Measurements from ENCODE around the gene ATP1A2. TPM values are rescaled to one million over a fixed set of nuclear protein-coding genes. Genes with fewer than 3 reads are reported as not detected.

ATP1A2 gene
- total and polyA plus RNA-seq, 4 donors, result 0.09 to 1.5 (median 0.29) TPM

DNA sequence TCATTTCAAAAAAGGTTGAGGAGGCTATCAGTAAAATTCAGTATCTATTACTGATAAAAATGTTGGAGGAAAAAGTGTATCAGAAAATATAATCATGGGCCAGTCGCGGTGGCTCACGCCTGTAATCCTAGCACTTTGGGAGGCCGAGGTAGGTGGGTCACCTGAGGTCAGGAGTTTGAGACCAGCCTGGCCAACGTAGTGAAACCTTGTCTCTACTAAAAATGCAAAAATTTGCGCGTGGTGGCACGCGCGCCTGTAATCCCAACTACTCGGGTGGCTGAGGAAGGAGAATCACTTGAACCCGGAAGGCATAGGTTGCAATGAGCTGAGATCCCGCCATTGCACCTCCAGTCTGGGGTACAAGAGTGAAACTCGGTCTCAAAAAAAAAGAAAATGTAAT is 30.5 kb downstream of the ATP1A2 start:
- DNase-seq (ENCODE audit: low spot score), result no peak
- 90% methylated on average over 14 of the region's 14 CpGs for WGBS
- Histone ChIP-seq H3K36me3 (ENCODE audit: control insufficient read depth in 4 of 4, insufficient read depth in 3 of 4, low read depth in 1 of 4, low read length in 3 of 4) (no peaks in the 10 kb centered on the region), H3K27ac (ENCODE audit: low read depth in 1 of 2, low read length in 2 of 2) (no peak overlapping the region), H3K9me3 (ENCODE audit: control insufficient read depth in 4 of 4, low read length in 3 of 4) (no peaks in the 10 kb centered on the region), H3K9ac (ENCODE audit: low read depth in 1 of 2, low read length in 2 of 2) (no peak overlapping the region), H3K4me1 (ENCODE audit: control insufficient read depth in 4 of 4, insufficient read depth in 4 of 4, low read length in 3 of 4) (no peaks in the 10 kb centered on the region), H3K4me3 (ENCODE audit: low read depth in 1 of 3, low read length in 3 of 3) (no peak overlapping the region), H3K27me3 (ENCODE audit: control insufficient read depth in 4 of 4, insufficient read depth in 4 of 4, low read length in 3 of 4) (no peaks in the 10 kb centered on the region)
- TF ChIP-seq RXRA (IDR thresholded peaks at IDR 0.05) (no peak), EGR1 (IDR thresholded peaks at IDR 0.05; ENCODE audit: low read depth in 2 of 2) (no peak), RAD21 (IDR thresholded peaks at IDR 0.05) (no peak), HNF4A (conservative IDR thresholded peaks at IDR 0.05) (no peak), YY1 (IDR thresholded peaks at IDR 0.05) (no peak), GABPA (IDR thresholded peaks at IDR 0.05 in 1 of 2, conservative IDR thresholded peaks at IDR 0.05 in 1 of 2) (no peak), TAF1 (conservative IDR thresholded peaks at IDR 0.05) (no peak), SP1 (IDR thresholded peaks at IDR 0.05) (no peak), FOXA1 (IDR thresholded peaks at IDR 0.05) (no peak), JUND (IDR thresholded peaks at IDR 0.05) (no peak), FOXA2 (IDR thresholded peaks at IDR 0.05) (no peak)
- TF ChIP-seq, protein P1, sequence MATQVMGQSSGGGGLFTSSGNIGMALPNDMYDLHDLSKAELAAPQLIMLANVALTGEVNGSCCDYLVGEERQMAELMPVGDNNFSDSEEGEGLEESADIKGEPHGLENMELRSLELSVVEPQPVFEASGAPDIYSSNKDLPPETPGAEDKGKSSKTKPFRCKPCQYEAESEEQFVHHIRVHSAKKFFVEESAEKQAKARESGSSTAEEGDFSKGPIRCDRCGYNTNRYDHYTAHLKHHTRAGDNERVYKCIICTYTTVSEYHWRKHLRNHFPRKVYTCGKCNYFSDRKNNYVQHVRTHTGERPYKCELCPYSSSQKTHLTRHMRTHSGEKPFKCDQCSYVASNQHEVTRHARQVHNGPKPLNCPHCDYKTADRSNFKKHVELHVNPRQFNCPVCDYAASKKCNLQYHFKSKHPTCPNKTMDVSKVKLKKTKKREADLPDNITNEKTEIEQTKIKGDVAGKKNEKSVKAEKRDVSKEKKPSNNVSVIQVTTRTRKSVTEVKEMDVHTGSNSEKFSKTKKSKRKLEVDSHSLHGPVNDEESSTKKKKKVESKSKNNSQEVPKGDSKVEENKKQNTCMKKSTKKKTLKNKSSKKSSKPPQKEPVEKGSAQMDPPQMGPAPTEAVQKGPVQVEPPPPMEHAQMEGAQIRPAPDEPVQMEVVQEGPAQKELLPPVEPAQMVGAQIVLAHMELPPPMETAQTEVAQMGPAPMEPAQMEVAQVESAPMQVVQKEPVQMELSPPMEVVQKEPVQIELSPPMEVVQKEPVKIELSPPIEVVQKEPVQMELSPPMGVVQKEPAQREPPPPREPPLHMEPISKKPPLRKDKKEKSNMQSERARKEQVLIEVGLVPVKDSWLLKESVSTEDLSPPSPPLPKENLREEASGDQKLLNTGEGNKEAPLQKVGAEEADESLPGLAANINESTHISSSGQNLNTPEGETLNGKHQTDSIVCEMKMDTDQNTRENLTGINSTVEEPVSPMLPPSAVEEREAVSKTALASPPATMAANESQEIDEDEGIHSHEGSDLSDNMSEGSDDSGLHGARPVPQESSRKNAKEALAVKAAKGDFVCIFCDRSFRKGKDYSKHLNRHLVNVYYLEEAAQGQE (IDR thresholded peaks at IDR 0.05), result no peak
- TF ChIP-seq, protein P2, sequence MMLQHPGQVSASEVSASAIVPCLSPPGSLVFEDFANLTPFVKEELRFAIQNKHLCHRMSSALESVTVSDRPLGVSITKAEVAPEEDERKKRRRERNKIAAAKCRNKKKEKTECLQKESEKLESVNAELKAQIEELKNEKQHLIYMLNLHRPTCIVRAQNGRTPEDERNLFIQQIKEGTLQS (IDR thresholded peaks at IDR 0.05), result no peak
- TF ChIP-seq, protein P3, sequence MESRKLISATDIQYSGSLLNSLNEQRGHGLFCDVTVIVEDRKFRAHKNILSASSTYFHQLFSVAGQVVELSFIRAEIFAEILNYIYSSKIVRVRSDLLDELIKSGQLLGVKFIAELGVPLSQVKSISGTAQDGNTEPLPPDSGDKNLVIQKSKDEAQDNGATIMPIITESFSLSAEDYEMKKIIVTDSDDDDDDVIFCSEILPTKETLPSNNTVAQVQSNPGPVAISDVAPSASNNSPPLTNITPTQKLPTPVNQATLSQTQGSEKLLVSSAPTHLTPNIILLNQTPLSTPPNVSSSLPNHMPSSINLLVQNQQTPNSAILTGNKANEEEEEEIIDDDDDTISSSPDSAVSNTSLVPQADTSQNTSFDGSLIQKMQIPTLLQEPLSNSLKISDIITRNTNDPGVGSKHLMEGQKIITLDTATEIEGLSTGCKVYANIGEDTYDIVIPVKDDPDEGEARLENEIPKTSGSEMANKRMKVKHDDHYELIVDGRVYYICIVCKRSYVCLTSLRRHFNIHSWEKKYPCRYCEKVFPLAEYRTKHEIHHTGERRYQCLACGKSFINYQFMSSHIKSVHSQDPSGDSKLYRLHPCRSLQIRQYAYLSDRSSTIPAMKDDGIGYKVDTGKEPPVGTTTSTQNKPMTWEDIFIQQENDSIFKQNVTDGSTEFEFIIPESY (IDR thresholded peaks at IDR 0.05), result no peak
- TF ChIP-seq, protein P4, sequence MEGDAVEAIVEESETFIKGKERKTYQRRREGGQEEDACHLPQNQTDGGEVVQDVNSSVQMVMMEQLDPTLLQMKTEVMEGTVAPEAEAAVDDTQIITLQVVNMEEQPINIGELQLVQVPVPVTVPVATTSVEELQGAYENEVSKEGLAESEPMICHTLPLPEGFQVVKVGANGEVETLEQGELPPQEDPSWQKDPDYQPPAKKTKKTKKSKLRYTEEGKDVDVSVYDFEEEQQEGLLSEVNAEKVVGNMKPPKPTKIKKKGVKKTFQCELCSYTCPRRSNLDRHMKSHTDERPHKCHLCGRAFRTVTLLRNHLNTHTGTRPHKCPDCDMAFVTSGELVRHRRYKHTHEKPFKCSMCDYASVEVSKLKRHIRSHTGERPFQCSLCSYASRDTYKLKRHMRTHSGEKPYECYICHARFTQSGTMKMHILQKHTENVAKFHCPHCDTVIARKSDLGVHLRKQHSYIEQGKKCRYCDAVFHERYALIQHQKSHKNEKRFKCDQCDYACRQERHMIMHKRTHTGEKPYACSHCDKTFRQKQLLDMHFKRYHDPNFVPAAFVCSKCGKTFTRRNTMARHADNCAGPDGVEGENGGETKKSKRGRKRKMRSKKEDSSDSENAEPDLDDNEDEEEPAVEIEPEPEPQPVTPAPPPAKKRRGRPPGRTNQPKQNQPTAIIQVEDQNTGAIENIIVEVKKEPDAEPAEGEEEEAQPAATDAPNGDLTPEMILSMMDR (IDR thresholded peaks at IDR 0.05; ENCODE audit: low read depth, low read length, missing input control), result no peak
- TF ChIP-seq, protein P5, sequence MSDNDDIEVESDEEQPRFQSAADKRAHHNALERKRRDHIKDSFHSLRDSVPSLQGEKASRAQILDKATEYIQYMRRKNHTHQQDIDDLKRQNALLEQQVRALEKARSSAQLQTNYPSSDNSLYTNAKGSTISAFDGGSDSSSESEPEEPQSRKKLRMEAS (IDR thresholded peaks at IDR 0.05), result no peak

DNA sequence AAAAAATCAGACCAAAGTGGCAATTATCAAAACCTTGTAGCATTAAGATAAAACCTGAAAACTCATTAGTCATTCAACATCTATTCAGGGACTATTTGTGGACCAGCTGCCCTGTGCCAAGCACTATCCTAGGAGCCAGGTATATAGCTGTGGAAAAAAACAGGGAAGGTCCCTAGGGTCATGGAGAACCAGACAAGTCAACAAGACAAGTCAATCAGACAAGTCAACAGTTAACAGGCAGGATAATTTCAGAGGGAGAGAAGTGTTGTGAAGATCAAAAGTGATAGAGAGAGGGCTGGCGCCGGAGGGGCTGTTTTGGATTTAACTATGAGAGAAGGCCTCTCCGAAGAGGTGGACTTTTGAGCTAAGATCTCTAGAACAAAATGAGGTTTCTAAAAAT is 32.6 kb downstream of the ATP1A2 start:
- Histone ChIP-seq H3K4me3 (ENCODE audit: low read depth in 1 of 3, low read length in 3 of 3) (no peak overlapping the region), H3K9ac (ENCODE audit: low read depth in 1 of 2, low read length in 2 of 2) (no peak overlapping the region), H3K27me3 (ENCODE audit: control insufficient read depth in 4 of 4, insufficient read depth in 4 of 4, low read length in 3 of 4) (no peaks in the 10 kb centered on the region), H3K27ac (ENCODE audit: low read depth in 1 of 2, low read length in 2 of 2) (no peak overlapping the region), H3K4me1 (ENCODE audit: control insufficient read depth in 4 of 4, insufficient read depth in 4 of 4, low read length in 3 of 4) (no peaks in the 10 kb centered on the region), H3K36me3 (ENCODE audit: control insufficient read depth in 4 of 4, insufficient read depth in 3 of 4, low read depth in 1 of 4, low read length in 3 of 4) (no peaks in the 10 kb centered on the region), H3K9me3 (ENCODE audit: control insufficient read depth in 4 of 4, low read length in 3 of 4) (no peaks in the 10 kb centered on the region)
- 76% methylated on average over 3 of the region's 3 CpGs for WGBS
- TF ChIP-seq FOXA2 (IDR thresholded peaks at IDR 0.05) (no peak), YY1 (IDR thresholded peaks at IDR 0.05) (no peak), GABPA (IDR thresholded peaks at IDR 0.05 in 1 of 2, conservative IDR thresholded peaks at IDR 0.05 in 1 of 2) (no peak), NR2F2 (IDR thresholded peaks at IDR 0.05) (no peak), TAF1 (conservative IDR thresholded peaks at IDR 0.05) (no peak), JUND (IDR thresholded peaks at IDR 0.05) (no peak), FOXA1 (IDR thresholded peaks at IDR 0.05) (no peak), SP1 (IDR thresholded peaks at IDR 0.05) (no peak), RXRA (IDR thresholded peaks at IDR 0.05) (no peak), HNF4A (conservative IDR thresholded peaks at IDR 0.05) (no peak)
- TF ChIP-seq, protein P2 (IDR thresholded peaks at IDR 0.05), result no peak
- TF ChIP-seq, protein P1 (IDR thresholded peaks at IDR 0.05), result no peak
- TF ChIP-seq, protein P5 (IDR thresholded peaks at IDR 0.05), result no peak
- no peak for DNase-seq (ENCODE audit: low spot score)
